ENCODE data around the gene SULT4A1. TPM values are rescaled to one million over a fixed set of nuclear protein-coding genes. Genes with fewer than 3 reads are reported as not detected.

Gene SULT4A1
- total and polyA plus RNA-seq, 2 of the 8 experiments (the other 6 are each of a cell fraction or from before 2014, with no cell fraction given) = 9.1 to 11.8 TPM

DNA sequence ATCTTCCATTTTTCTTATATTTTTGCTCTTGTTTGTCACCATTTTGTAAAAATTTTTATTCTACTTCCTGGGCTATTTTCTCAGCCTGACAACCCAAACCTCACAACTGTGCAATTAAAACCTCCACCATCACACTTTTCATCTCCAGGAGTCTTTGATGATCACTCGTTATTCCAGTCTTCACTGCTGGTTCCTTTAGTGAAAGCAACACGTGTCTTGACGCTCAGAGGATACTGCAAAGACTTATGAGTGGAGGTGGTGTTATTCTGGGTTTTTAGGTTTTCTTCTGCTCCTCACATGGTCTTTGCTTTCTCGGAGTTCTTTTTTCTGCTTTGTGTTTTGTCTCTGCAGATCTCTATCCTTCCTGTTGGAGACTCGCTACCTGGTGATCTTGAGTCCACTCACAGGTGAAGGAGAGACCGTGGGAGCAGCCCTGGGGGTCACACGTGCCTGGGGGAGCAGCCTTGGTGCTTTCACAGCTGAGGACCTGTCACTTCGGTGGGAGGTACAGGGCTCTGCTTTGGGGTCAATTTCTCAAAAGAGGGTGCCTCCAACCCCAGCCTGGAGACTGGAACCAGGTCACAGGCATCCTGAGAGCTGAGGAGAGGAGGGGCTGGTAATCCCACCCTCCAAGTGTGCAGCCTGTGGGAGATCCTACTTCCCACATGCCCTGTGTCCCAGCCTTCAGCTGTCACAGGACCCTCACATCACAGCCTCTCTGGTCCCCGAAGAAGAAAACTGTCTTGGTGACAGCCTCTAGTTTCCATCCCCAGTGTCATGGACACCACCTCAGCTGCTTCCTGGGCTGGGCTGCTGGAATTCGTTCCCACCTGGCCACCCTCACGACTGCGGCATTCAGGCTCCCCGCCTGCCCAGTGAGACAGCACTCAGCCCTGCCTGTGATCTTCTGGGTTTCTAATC lies 11.0 kb downstream of the SULT4A1 start:
- H3K14ac ChIP-seq (ENCODE audit: insufficient read length) = no peak overlapping the region
- H3K27ac ChIP-seq (ENCODE audit: low read depth, low read length) = no peak overlapping the region
- WGBS, 2 experiments (ENCODE audit: extremely low coverage in 1 of 2, insufficient coverage in 1 of 2, insufficient read length in 1 of 2, insufficient replicate concordance in 2 of 2, low coverage in 1 of 2, low lambda C conversion rate in 2 of 2, missing lambda C conversion rate in 1 of 2) = 80% methylated on average over 12 of the region's 13 CpGs; no CpG with 5 or more reads in 1 of the 2 experiments
- H2AFZ ChIP-seq (ENCODE audit: low read length) = no peak overlapping the region
- H4K20me1 ChIP-seq (replicated peaks in 1 of 2; ENCODE audit: control insufficient read depth in 1 of 2, insufficient read depth in 2 of 2, low read length in 2 of 2) = peaks cover 7 to 20% of the 10 kb centered on the region in 2 experiments
- no peak overlapping the region for H4K5ac ChIP-seq (ENCODE audit: insufficient read length, low read depth, low read length)
- 0 out of 2 replicates have a peak overlapping the region, but pooled peaks have one; percentile 23 for H2BK12ac ChIP-seq (ENCODE audit: low read depth, low read length)
- no peak for TF ChIP-seq POU5F1 (IDR thresholded peaks at IDR 0.05; ENCODE audit: low read depth, low read length)
- TF ChIP-seq SAP30 (IDR thresholded peaks at IDR 0.05; ENCODE audit: insufficient read depth, insufficient replicate concordance, low read length) = no peak
- no peak for TF ChIP-seq RBBP5 (IDR thresholded peaks at IDR 0.05; ENCODE audit: borderline replicate concordance, low read depth, low read length)
- TF ChIP-seq EZH2 (IDR thresholded peaks at IDR 0.05; ENCODE audit: low read depth, low read length, severe bottlenecking) = no peak
- TF ChIP-seq KDM4A (IDR thresholded peaks at IDR 0.05; ENCODE audit: low read depth, low read length, severe bottlenecking) = no peak
- no peak for TF ChIP-seq FOSL1 (IDR thresholded peaks at IDR 0.05; ENCODE audit: insufficient read depth, low read depth, low read length)
- no peak for TF ChIP-seq TEAD4 (IDR thresholded peaks at IDR 0.05; ENCODE audit: low read depth, low read length)
- no peak for TF ChIP-seq SIX5 (IDR thresholded peaks at IDR 0.05; ENCODE audit: low read depth, low read length)
- POLR2A ChIA-PET (ENCODE audit: partially characterized antibody) = interaction anchor here (1.0 to 1.1 kb wide), 2 partner anchors 20 to 28 kb away, joined by 3 read pairs; no protein-coding TSS in a partner anchor
- H3K36me3 ChIP-seq (ENCODE audit: control insufficient read depth in 2 of 4, insufficient read depth in 4 of 4, low read length in 3 of 4) = no peaks in the 10 kb centered on the region
- H2BK20ac ChIP-seq (ENCODE audit: low read length) = no peak overlapping the region
- H3K4me3 ChIP-seq (ENCODE audit: extremely low read depth in 1 of 4, insufficient read depth in 2 of 4, low read depth in 3 of 4, low read length in 4 of 4) = no peak overlapping the region
- no peak overlapping the region for H3K18ac ChIP-seq (ENCODE audit: extremely low read depth, low read length)
- H2BK120ac ChIP-seq (replicated peaks; ENCODE audit: low read depth, low read length) = no peak overlapping the region
- no peak overlapping the region for H3K9ac ChIP-seq (replicated peaks in 1 of 4; ENCODE audit: extremely low read depth in 1 of 4, low read depth in 3 of 4, low read length in 3 of 4)
- H2BK15ac ChIP-seq (ENCODE audit: low read length) = no peak overlapping the region
- no peaks in the 10 kb centered on the region for H3K9me3 ChIP-seq (ENCODE audit: insufficient read depth in 2 of 2, low read depth in 1 of 2, low read length in 1 of 2)
- no peak overlapping the region for H3K4me2 ChIP-seq (ENCODE audit: insufficient read depth in 1 of 2, low read depth in 2 of 2, low read length in 2 of 2)
- no peak overlapping the region for H2BK5ac ChIP-seq (ENCODE audit: low read depth, low read length)
- peaks cover 54% of the 10 kb centered on the region for H3K79me1 ChIP-seq (ENCODE audit: low read depth, low read length)
- CTCF ChIA-PET (ENCODE audit: partially characterized antibody) = interaction anchor here (0.7 to 3.7 kb wide), 8 partner anchors 8 to 95 kb away, joined by 3 to 24 read pairs (median 6); no protein-coding TSS in a partner anchor
- H3K4ac ChIP-seq (replicated peaks; ENCODE audit: insufficient read length, low read depth, low read length) = no peak overlapping the region
- H3K56ac ChIP-seq (replicated peaks; ENCODE audit: insufficient read length, low read depth, low read length) = no peak overlapping the region
- H4K91ac ChIP-seq (replicated peaks; ENCODE audit: insufficient read length, low read length) = no peak overlapping the region
- H2AK5ac ChIP-seq (ENCODE audit: low read depth, low read length) = no peak overlapping the region
- H3K4me1 ChIP-seq (replicated peaks in 1 of 4; ENCODE audit: control insufficient read depth in 3 of 4, insufficient read depth in 4 of 4, low read length in 3 of 4) = peaks cover 0 to 11% (median under 1%) of the 10 kb centered on the region in 4 experiments; a peak in 5 of 7 replicates
- no peak overlapping the region for H4K8ac ChIP-seq (ENCODE audit: extremely low read depth, insufficient read depth, low read length)
- H3K79me2 ChIP-seq (ENCODE audit: control insufficient read depth in 1 of 2, insufficient read depth in 2 of 2, low read length in 2 of 2) = peaks cover 0 to 72% of the 10 kb centered on the region in 2 experiments; a peak in 3 of 4 replicates
- no peaks in the 10 kb centered on the region for H3K27me3 ChIP-seq (replicated peaks in 1 of 4; ENCODE audit: control insufficient read depth in 3 of 4, extremely low read depth in 1 of 4, insufficient read depth in 3 of 4, low read length in 3 of 4)
- H3K23ac ChIP-seq (ENCODE audit: insufficient read length) = no peak overlapping the region
- DNase-seq (ENCODE audit: low read depth in 1 of 2, low spot score in 2 of 2) (no peak), FAIRE-seq (no peak)
- peaks cover 4% of the 10 kb centered on the region; the same call in 1 of the 2 replicates for H3K23me2 ChIP-seq (ENCODE audit: low read depth, low read length)
